HepG2 (cell line): ENCODE results near the gene AGPAT3. TPM values are rescaled to one million over a fixed set of nuclear protein-coding genes. Genes with fewer than 3 reads are reported as not detected.

Source experiments
- ATAC-seq: fragments of 200-7000 bp; cut with Tn5 transposase; 3 replicates; pipeline ENCODE4 v1.9.1; 2020; ENCODE audit warnings: mild to moderate bottlenecking, moderate library complexity
- BruUV-seq: library from RNA; stranded (reverse); fragments of 400-500 nt; replicated peaks from 2 replicates; lab custom pipeline; 2021; lab: Mats Ljungman, UMichigan
- CTCF ChIA-PET: fragments of 300-600 bp; formaldehyde crosslinking; extraction: SDS; loops from one replicate; lab custom pipeline; 2021; ENCODE audit warnings: low total read pairs, inconsistent platforms, low intra/inter-chr PET ratio; lab: Yijun Ruan, JAX
- POLR2A ChIA-PET: fragments of 350-600 bp; sonication (Branson Sonifier 250); formaldehyde crosslinking; loops from one replicate; lab custom pipeline; 2020; ENCODE audit warnings: antibody characterized with exemption, inconsistent platforms; lab: Yijun Ruan, JAX
- DNase-seq: peaks from one replicate; pipeline ENCODE4 v3.0.0-alpha.2; 2015; ENCODE audit warnings: low spot score
- FAIRE-seq: peaks from 3 replicates; lab custom pipeline; 2011; peaks lifted over from hg19 to GRCh38; lab: Jason Lieb, UNC
- H2AFZ ChIP-seq: one replicate; pipeline ENCODE4 v1.6.1; 2011; ENCODE audit warnings: low read length, inconsistent platforms
- H3K27ac ChIP-seq: fragments of 300-600 bp; 3 replicates; pipeline ENCODE4 v1.8.0; 2011; ENCODE audit warnings: mixed run types, mild to moderate bottlenecking, mixed read lengths, low read length, inconsistent platforms; ENCODE audit not compliant: insufficient read depth; ENCODE audit errors: extremely low read length
- H3K27me3 ChIP-seq, 2 experiments: fragments of 200-600 bp in 1 of 2; 2 replicates in 1 of 2; 3 replicates in 1 of 2; pipeline versions ENCODE4 v1.6.0 to v1.8.0; 2011; ENCODE audit warnings: low read length in 2 of 2, mild to moderate bottlenecking in 2 of 2, moderate library complexity in 2 of 2, inconsistent platforms in 1 of 2; ENCODE audit not compliant: insufficient read depth in 2 of 2, control insufficient read depth in 1 of 2
- H3K36me3 ChIP-seq, 2 experiments: fragments of 200-600 bp in 1 of 2; replicated peaks in 1 of 2; 2 replicates in 1 of 2; 3 replicates in 1 of 2; pipeline versions ENCODE4 v1.5.1 to v1.8.0; 2011; ENCODE audit warnings: low read length in 2 of 2, inconsistent platforms in 1 of 2; ENCODE audit not compliant: insufficient read depth in 2 of 2, control insufficient read depth in 1 of 2
- H3K4me1 ChIP-seq: 2 replicates; pipeline ENCODE4 v1.5.1; 2012; ENCODE audit warnings: low read length, inconsistent platforms; ENCODE audit not compliant: insufficient read depth
- H3K4me2 ChIP-seq: 2 replicates; pipeline ENCODE4 v1.6.0; 2011; ENCODE audit warnings: low read depth, low read length, inconsistent platforms
- H3K4me3 ChIP-seq, 3 experiments: fragments of 200-600 bp in 1 of 3; sonication (generic), shearing (Covaris generic) in 1 of 3; replicated peaks in 1 of 3; 2 replicates each; pipeline ENCODE4 v1.5.1; 2011 to 2016; ENCODE audit warnings: low read length in 3 of 3, inconsistent platforms in 2 of 3, low read depth in 2 of 3, mild to moderate bottlenecking in 2 of 3, control low read depth in 1 of 3, mixed read lengths in 1 of 3; ENCODE audit not compliant: insufficient read depth in 1 of 3
- H3K79me2 ChIP-seq: one replicate; pipeline ENCODE4 v1.6.1; 2011; ENCODE audit warnings: low read length, inconsistent platforms; ENCODE audit not compliant: insufficient read depth
- H3K9ac ChIP-seq: 2 replicates; pipeline ENCODE4 v1.6.0; 2011; ENCODE audit warnings: mild to moderate bottlenecking, low read depth, low read length, inconsistent platforms; ENCODE audit not compliant: insufficient read depth
- H3K9me3 ChIP-seq: 2 replicates; pipeline ENCODE4 v1.5.1; 2012; ENCODE audit warnings: mild to moderate bottlenecking, low read length
- H4K20me1 ChIP-seq: 2 replicates; pipeline ENCODE4 v1.6.0; 2011; ENCODE audit warnings: inconsistent platforms, mild to moderate bottlenecking, low read length, moderate library complexity; ENCODE audit not compliant: insufficient read depth
- AGO2 ChIP-seq: fragments of 200-400 bp; formaldehyde crosslinking; optimal IDR thresholded peaks from 2 replicates; pipeline ENCODE3; 2017; ENCODE audit warnings: mild to moderate bottlenecking, low read depth, low read length, moderate library complexity
- RBFOX2 ChIP-seq: fragments of 200-400 bp; formaldehyde crosslinking; IDR thresholded peaks from 2 replicates; pipeline ENCODE4 v1.6.1; 2017; ENCODE audit warnings: low read depth, mild to moderate bottlenecking, low read length
- REL ChIP-seq: sonication (generic); formaldehyde crosslinking; conservative IDR thresholded peaks from 2 replicates; pipeline ENCODE4 v1.8.0; 2022; ENCODE audit warnings: mild to moderate bottlenecking, missing genetic modification reagents, moderate library complexity
- TBX2 ChIP-seq: sonication (generic); formaldehyde crosslinking; IDR thresholded peaks from 2 replicates; pipeline ENCODE4 v1.5.0; 2020; ENCODE audit warnings: missing genetic modification reagents, mild to moderate bottlenecking, borderline replicate concordance
- ZNF446 ChIP-seq: sonication (generic); formaldehyde crosslinking; IDR thresholded peaks from 2 replicates; pipeline ENCODE4 v1.5.0; 2020; ENCODE audit warnings: mild to moderate bottlenecking, missing genetic modification reagents
- ZNF546 ChIP-seq: sonication (generic); formaldehyde crosslinking; conservative IDR thresholded peaks from 2 replicates; pipeline ENCODE4 v1.8.1; 2023; ENCODE audit warnings: mild to moderate bottlenecking, missing genetic modification reagents
- ZNF563 ChIP-seq: sonication (generic); formaldehyde crosslinking; IDR thresholded peaks from 2 replicates; pipeline ENCODE4 v1.8.0; 2022; ENCODE audit warnings: mild to moderate bottlenecking, moderate library complexity, missing genetic modification reagents
- WGBS: methylation state at CpG from one replicate; pipeline ENCODE4 v1.1.6; 2017; ENCODE audit warnings: low lambda C conversion rate; 5-methylcytosine and 5-hydroxymethylcytosine counted together
- in situ Hi-C: cut with HindIII; loops from 2 replicates; pipeline ENCODE4 v1.10.0; 2017; ENCODE audit warnings: low pct_unique_long_range_greater_than_20kb; ENCODE audit not compliant: extremely low pct_ligation_motif_present
- intact Hi-C: fragments of 100-400 bp; cut with micrococcal nuclease; formaldehyde crosslinking; loops from one replicate; pipeline ENCODE4 v1.10.0; 2022; ENCODE audit not compliant: unreplicated experiment
- polyA plus RNA-seq, 8 experiments: library from polyadenylated mRNA; depleted of rRNA in 3 of 8; stranded (reverse) in 7 of 8; unstranded in 1 of 8; fragments of >200 nt; fragmentation: Illumina TruSeq in 4 of 8; extraction: Trizol in 4 of 8; gene quantifications; 2 replicates each; pipeline versions ENCODE4 v1.2.1 to v1.2.3, GENCODE V29; 2011 to 2016; ENCODE audit warnings: low read depth in 4 of 8, missing spikeins in 1 of 8, mixed read lengths in 1 of 8; ENCODE audit not compliant: insufficient read depth in 1 of 8
- total RNA-seq, 5 experiments: library from RNA; depleted of rRNA; stranded (reverse); fragments of >200 nt; fragmentation: Illumina TruSeq; extraction: Trizol; gene quantifications; 2 replicates each; pipeline ENCODE4 v1.2.3, GENCODE V29; 2016; ENCODE audit warnings: low read depth in 1 of 5
- TF ChIP-seq, protein P1 (sequence below): sonication (generic); formaldehyde crosslinking; IDR thresholded peaks from 2 replicates; pipeline ENCODE4 v1.4.0; 2020; ENCODE audit warnings: missing genetic modification reagents
- TF ChIP-seq, protein P2 (sequence below): sonication (generic); formaldehyde crosslinking; IDR thresholded peaks from 2 replicates; pipeline ENCODE4 v1.4.0; 2020; ENCODE audit warnings: missing genetic modification reagents
- TF ChIP-seq, protein P3 (sequence below): sonication (generic); formaldehyde crosslinking; IDR thresholded peaks from 2 replicates; pipeline ENCODE4 v1.5.0; 2020; ENCODE audit warnings: missing genetic modification reagents, mild to moderate bottlenecking, borderline replicate concordance
- TF ChIP-seq, protein P4 (sequence below): sonication (generic); formaldehyde crosslinking; IDR thresholded peaks from 2 replicates; pipeline ENCODE4 v1.4.0; 2020; ENCODE audit warnings: missing genetic modification reagents, borderline replicate concordance
- TF ChIP-seq, protein P5 (sequence below): sonication (generic); formaldehyde crosslinking; IDR thresholded peaks from 2 replicates; pipeline ENCODE4 v1.5.1; 2020; ENCODE audit warnings: mild to moderate bottlenecking, missing genetic modification reagents, moderate library complexity

AGPAT3 gene
- total and polyA plus RNA-seq, 2 of the 13 experiments (the other 11 are each of a cell fraction or from before 2014, with no cell fraction given): 32.2 to 54.4 TPM

DNA sequence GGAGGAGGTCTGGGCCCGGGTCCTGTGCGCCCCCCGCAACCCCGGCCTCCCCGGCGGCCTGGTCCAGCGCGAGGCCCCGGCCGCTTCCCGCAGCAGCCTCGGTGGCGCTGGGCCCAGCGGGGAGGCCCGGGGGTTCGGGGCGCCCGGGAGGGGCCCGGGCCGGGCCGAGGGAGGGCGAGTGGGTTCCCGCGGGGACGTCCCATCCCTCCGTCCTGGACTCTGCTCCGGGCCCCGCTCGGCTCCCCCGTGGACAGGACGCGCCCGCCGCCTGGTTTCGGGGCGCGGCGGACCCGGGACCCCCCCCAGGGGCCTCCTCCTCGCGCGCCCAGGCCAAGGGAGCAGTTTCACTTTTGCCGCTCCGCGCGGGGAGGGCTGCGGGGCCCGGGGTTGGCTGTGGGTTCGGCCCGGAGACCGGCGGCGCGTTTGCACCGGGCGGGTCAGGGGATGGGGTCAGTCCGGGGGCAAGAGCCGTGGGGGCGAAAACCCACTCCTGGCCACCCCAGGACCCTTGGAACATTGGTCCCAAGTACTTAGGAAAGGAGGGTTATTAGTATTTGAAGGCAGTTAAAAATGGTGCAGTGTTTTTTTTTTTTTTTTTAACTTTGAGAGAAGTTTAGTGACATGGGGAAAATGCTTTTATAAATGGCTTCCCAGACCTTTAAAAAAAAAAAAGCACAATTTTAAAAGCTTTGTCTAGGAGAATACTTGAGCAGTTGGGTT lies 677 bp downstream of the AGPAT3 start:
- Histone ChIP-seq H3K79me2 (peaks cover 42% of the 10 kb centered on the region), H3K27ac (peak overlapping the region; percentile 89), H3K4me2 (peak overlapping the region; percentile 95), H3K27me3 (peaks cover 3 to 12% of the 10 kb centered on the region in 2 experiments; a peak in 2 of 5 replicates), H2AFZ (no peak overlapping the region), H3K4me3 (peak overlapping the region; percentile 72 to 87 (median 79)), H4K20me1 (peaks cover 12% of the 10 kb centered on the region), H3K9me3 (no peaks in the 10 kb centered on the region), H3K9ac (peak overlapping the region; percentile 82), H3K4me1 (peaks cover 53% of the 10 kb centered on the region), H3K36me3 (peaks cover under 1 to 1% of the 10 kb centered on the region in 2 experiments; a peak in 1 of 5 replicates)
- DNase-seq: no peak
- ChIA-PET POLR2A (interaction anchor here (1.5 to 1.7 kb wide), 3 partner anchors 8 to 46 kb away, joined by 4 to 11 read pairs (median 9); no protein-coding TSS in a partner anchor), CTCF (no interaction called here)
- intact Hi-C loops (no loop called here), in situ Hi-C loops (no loop called here)
- BruUV-seq: no TSS peak
- WGBS: 0% methylated on average over 4 of the region's 59 CpGs
- no peak for FAIRE-seq
- no peak; the same call in 2 of the 3 replicates for ATAC-seq
- TF ChIP-seq ZNF546 (0 out of 2 replicates have a peak, but pooled peaks have one; percentile 5), AGO2 (peak; percentile 42), ZNF446 (0 out of 2 replicates have a peak, but pooled peaks have one; percentile 51), RBFOX2 (peak; percentile 50; the same call in 1 of the 2 replicates), ZNF563 (CRISPR knock-in tag) (peak; percentile 28; the same call in 1 of the 2 replicates), REL (CRISPR knock-in tag) (no peak), TBX2 (CRISPR knock-in tag) (0 out of 2 replicates have a peak, but pooled peaks have one; percentile 14)
- TF ChIP-seq, protein P1, sequence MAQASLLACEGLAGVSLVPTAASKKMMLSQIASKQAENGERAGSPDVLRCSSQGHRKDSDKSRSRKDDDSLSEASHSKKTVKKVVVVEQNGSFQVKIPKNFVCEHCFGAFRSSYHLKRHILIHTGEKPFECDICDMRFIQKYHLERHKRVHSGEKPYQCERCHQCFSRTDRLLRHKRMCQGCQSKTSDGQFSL (CRISPR knock-in tag): peak; percentile 57; the same call in 1 of the 2 replicates
- TF ChIP-seq, protein P2, sequence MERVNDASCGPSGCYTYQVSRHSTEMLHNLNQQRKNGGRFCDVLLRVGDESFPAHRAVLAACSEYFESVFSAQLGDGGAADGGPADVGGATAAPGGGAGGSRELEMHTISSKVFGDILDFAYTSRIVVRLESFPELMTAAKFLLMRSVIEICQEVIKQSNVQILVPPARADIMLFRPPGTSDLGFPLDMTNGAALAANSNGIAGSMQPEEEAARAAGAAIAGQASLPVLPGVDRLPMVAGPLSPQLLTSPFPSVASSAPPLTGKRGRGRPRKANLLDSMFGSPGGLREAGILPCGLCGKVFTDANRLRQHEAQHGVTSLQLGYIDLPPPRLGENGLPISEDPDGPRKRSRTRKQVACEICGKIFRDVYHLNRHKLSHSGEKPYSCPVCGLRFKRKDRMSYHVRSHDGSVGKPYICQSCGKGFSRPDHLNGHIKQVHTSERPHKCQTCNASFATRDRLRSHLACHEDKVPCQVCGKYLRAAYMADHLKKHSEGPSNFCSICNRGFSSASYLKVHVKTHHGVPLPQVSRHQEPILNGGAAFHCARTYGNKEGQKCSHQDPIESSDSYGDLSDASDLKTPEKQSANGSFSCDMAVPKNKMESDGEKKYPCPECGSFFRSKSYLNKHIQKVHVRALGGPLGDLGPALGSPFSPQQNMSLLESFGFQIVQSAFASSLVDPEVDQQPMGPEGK (CRISPR knock-in tag): peak; percentile 74
- TF ChIP-seq, protein P3, sequence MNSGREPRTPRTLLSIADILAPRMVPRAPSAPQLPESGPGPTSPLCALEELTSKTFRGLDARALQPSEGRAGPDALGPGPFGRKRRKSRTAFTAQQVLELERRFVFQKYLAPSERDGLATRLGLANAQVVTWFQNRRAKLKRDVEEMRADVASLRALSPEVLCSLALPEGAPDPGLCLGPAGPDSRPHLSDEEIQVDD (CRISPR knock-in tag): no peak
- TF ChIP-seq, protein P4, sequence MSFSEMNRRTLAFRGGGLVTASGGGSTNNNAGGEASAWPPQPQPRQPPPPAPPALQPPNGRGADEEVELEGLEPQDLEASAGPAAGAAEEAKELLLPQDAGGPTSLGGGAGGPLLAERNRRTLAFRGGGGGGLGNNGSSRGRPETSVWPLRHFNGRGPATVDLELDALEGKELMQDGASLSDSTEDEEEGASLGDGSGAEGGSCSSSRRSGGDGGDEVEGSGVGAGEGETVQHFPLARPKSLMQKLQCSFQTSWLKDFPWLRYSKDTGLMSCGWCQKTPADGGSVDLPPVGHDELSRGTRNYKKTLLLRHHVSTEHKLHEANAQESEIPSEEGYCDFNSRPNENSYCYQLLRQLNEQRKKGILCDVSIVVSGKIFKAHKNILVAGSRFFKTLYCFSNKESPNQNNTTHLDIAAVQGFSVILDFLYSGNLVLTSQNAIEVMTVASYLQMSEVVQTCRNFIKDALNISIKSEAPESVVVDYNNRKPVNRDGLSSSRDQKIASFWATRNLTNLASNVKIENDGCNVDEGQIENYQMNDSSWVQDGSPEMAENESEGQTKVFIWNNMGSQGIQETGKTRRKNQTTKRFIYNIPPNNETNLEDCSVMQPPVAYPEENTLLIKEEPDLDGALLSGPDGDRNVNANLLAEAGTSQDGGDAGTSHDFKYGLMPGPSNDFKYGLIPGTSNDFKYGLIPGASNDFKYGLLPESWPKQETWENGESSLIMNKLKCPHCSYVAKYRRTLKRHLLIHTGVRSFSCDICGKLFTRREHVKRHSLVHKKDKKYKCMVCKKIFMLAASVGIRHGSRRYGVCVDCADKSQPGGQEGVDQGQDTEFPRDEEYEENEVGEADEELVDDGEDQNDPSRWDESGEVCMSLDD (CRISPR knock-in tag): 0 out of 2 replicates have a peak, but pooled peaks have one; percentile 33
- TF ChIP-seq, protein P5, sequence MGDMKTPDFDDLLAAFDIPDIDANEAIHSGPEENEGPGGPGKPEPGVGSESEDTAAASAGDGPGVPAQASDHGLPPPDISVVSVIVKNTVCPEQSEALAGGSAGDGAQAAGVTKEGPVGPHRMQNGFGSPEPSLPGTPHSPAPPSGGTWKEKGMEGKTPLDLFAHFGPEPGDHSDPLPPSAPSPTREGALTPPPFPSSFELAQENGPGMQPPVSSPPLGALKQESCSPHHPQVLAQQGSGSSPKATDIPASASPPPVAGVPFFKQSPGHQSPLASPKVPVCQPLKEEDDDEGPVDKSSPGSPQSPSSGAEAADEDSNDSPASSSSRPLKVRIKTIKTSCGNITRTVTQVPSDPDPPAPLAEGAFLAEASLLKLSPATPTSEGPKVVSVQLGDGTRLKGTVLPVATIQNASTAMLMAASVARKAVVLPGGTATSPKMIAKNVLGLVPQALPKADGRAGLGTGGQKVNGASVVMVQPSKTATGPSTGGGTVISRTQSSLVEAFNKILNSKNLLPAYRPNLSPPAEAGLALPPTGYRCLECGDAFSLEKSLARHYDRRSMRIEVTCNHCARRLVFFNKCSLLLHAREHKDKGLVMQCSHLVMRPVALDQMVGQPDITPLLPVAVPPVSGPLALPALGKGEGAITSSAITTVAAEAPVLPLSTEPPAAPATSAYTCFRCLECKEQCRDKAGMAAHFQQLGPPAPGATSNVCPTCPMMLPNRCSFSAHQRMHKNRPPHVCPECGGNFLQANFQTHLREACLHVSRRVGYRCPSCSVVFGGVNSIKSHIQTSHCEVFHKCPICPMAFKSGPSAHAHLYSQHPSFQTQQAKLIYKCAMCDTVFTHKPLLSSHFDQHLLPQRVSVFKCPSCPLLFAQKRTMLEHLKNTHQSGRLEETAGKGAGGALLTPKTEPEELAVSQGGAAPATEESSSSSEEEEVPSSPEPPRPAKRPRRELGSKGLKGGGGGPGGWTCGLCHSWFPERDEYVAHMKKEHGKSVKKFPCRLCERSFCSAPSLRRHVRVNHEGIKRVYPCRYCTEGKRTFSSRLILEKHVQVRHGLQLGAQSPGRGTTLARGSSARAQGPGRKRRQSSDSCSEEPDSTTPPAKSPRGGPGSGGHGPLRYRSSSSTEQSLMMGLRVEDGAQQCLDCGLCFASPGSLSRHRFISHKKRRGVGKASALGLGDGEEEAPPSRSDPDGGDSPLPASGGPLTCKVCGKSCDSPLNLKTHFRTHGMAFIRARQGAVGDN (CRISPR knock-in tag): peak; percentile 47
